Caco-2 (cell line): ENCODE results near the gene TBC1D21. TPM values are rescaled to one million over a fixed set of nuclear protein-coding genes. Genes with fewer than 3 reads are reported as not detected.
A peak's percentile ranks its signal among the peaks of the same experiment; 100 is the strongest.

ENCODE experiments used
- BruUV-seq: library from RNA; stranded (reverse); fragments of 400-500 nt; replicated peaks from 2 replicates; lab custom pipeline; 2021; lab: Mats Ljungman, UMichigan
- CTCF ChIA-PET: fragments of 300-600 bp; sonication (Branson Sonifier 250); formaldehyde crosslinking; loops from one replicate; lab custom pipeline; 2022; ENCODE audit warnings: antibody characterized with exemption; lab: Charles Lee
- POLR2A ChIA-PET: fragments of 300-600 bp; sonication (Branson Sonifier 250); formaldehyde crosslinking; loops from one replicate; lab custom pipeline; 2022; ENCODE audit warnings: antibody characterized with exemption; lab: Charles Lee
- DNase-seq, 2 experiments: peaks; one replicate each; pipeline versions ENCODE4 v3.0.0 to v3.0.0-alpha.2; 2020 to 2022
- H3K27me3 ChIP-seq: replicated peaks from 2 replicates; pipeline ENCODE4 v1.6.0; 2011; ENCODE audit warnings: low read length; ENCODE audit not compliant: control insufficient read depth, insufficient read depth
- H3K36me3 ChIP-seq: 2 replicates; pipeline ENCODE4 v1.5.1; 2011; ENCODE audit warnings: low read length; ENCODE audit not compliant: control insufficient read depth, insufficient read depth
- H3K4me1 ChIP-seq: fragments of 250-450 bp; sonication (Bioruptor Pico); 2 replicates; pipeline ENCODE4 v1.5.1; 2020; ENCODE audit warnings: mild to moderate bottlenecking
- H3K4me3 ChIP-seq: 2 replicates; pipeline ENCODE4 v1.5.1; 2011; ENCODE audit warnings: low read depth, mild to moderate bottlenecking, control low read depth, low read length
- H3K9me3 ChIP-seq: fragments of 250-450 bp; sonication (Bioruptor Pico); 2 replicates; pipeline ENCODE4 v1.5.1; 2020; ENCODE audit warnings: mild to moderate bottlenecking, moderate library complexity
- H3K27ac Mint-ChIP-seq: one replicate; pipeline ENCODE4 v1.8.0; 2022; ENCODE audit warnings: mixed read lengths; ENCODE audit not compliant: unreplicated experiment
- H3K27me3 Mint-ChIP-seq: one replicate; pipeline ENCODE4 v1.8.0; 2022; ENCODE audit warnings: mixed read lengths; ENCODE audit not compliant: insufficient read depth, unreplicated experiment
- H3K36me3 Mint-ChIP-seq: one replicate; pipeline ENCODE4 v1.8.0; 2022; ENCODE audit warnings: mild to moderate bottlenecking, mixed read lengths; ENCODE audit not compliant: insufficient read depth, unreplicated experiment
- H3K4me1 Mint-ChIP-seq: one replicate; pipeline ENCODE4 v1.8.0; 2022; ENCODE audit warnings: low read depth, mixed read lengths; ENCODE audit not compliant: unreplicated experiment
- H3K4me3 Mint-ChIP-seq: one replicate; pipeline ENCODE4 v1.8.0; 2022; ENCODE audit warnings: mild to moderate bottlenecking, moderate library complexity, mixed read lengths; ENCODE audit not compliant: unreplicated experiment
- H3K9me3 Mint-ChIP-seq: one replicate; pipeline ENCODE4 v1.8.0; 2022; ENCODE audit warnings: mixed read lengths; ENCODE audit not compliant: unreplicated experiment
- CTCF ChIP-seq, 2 experiments: fragments of 200-600 bp in 1 of 2; IDR thresholded peaks; 1 replicate in 1 of 2; 2 replicates in 1 of 2; pipeline versions ENCODE4 v1.5.1 to v1.8.0; 2011 to 2022; ENCODE audit warnings: antibody characterized with exemption in 1 of 2, control low read depth in 1 of 2, inconsistent platforms in 1 of 2, low read depth in 1 of 2, low read length in 1 of 2, mild to moderate bottlenecking in 1 of 2, moderate library complexity in 1 of 2; ENCODE audit not compliant: insufficient read depth in 1 of 2, severe bottlenecking in 1 of 2, unreplicated experiment in 1 of 2
- intact Hi-C: fragments of 100-400 bp; cut with micrococcal nuclease; formaldehyde crosslinking; loops from one replicate; pipeline ENCODE4 v1.10.0; 2022; ENCODE audit not compliant: unreplicated experiment
- total RNA-seq: library from RNA; stranded (reverse); gene quantifications from 2 replicates; pipeline ENCODE4 v1.2.3, GENCODE V29; 2022

Gene TBC1D21
- total RNA-seq, 1 experiment from 2014 or later: not detected

- Histone ChIP-seq H3K4me3 (no peak overlapping the region), H3K27me3 (no peaks in the 10 kb centered on the region; the same call in 1 of the 2 replicates), H3K4me1 (no peaks in the 10 kb centered on the region), H3K9me3 (no peaks in the 10 kb centered on the region), H3K36me3 (no peaks in the 10 kb centered on the region)
- peak; percentile 63 to 74 for DNase-seq
- no peaks in the 10 kb centered on the region for H3K9me3 Mint-ChIP-seq
- H3K27me3 Mint-ChIP-seq: peaks cover 13% of the 10 kb centered on the region
- intact Hi-C loops: no loop called here
- TF ChIP-seq CTCF (IDR thresholded peaks at IDR 0.05; ENCODE audit: insufficient read depth in 1 of 2, low read depth in 1 of 2, low read length in 1 of 2, severe bottlenecking in 1 of 2, unreplicated experiment in 1 of 2): no peak
- no peaks in the 10 kb centered on the region for H3K4me1 Mint-ChIP-seq
- POLR2A ChIA-PET: no interaction called here
- H3K4me3 Mint-ChIP-seq: no peak overlapping the region
- no TSS peak for BruUV-seq
- no peak overlapping the region for H3K27ac Mint-ChIP-seq
- H3K36me3 Mint-ChIP-seq: no peaks in the 10 kb centered on the region
- CTCF ChIA-PET: no interaction called here
Observed at GRCh38 chr15:73851689-73852088, 21.7 kb upstream of the TBC1D21 start.

GRCh38 chr15:73852507-73852906, 20.9 kb upstream of the TBC1D21 start:
- ChIA-PET CTCF (no interaction called here), POLR2A (no interaction called here)
- H3K27ac Mint-ChIP-seq: no peak overlapping the region
- Histone ChIP-seq H3K9me3 (no peaks in the 10 kb centered on the region), H3K36me3 (no peaks in the 10 kb centered on the region), H3K4me3 (no peak overlapping the region), H3K27me3 (no peaks in the 10 kb centered on the region; the same call in 1 of the 2 replicates), H3K4me1 (no peaks in the 10 kb centered on the region)
- peaks cover 15% of the 10 kb centered on the region for H3K27me3 Mint-ChIP-seq
- H3K9me3 Mint-ChIP-seq: no peaks in the 10 kb centered on the region
- no peak overlapping the region for H3K4me3 Mint-ChIP-seq
- TF ChIP-seq CTCF (IDR thresholded peaks at IDR 0.05; ENCODE audit: insufficient read depth in 1 of 2, low read depth in 1 of 2, low read length in 1 of 2, severe bottlenecking in 1 of 2, unreplicated experiment in 1 of 2): no peak
- no peaks in the 10 kb centered on the region for H3K4me1 Mint-ChIP-seq
- intact Hi-C loops: no loop called here
- no peak for DNase-seq
- no TSS peak for BruUV-seq
- H3K36me3 Mint-ChIP-seq: no peaks in the 10 kb centered on the region

DNA sequence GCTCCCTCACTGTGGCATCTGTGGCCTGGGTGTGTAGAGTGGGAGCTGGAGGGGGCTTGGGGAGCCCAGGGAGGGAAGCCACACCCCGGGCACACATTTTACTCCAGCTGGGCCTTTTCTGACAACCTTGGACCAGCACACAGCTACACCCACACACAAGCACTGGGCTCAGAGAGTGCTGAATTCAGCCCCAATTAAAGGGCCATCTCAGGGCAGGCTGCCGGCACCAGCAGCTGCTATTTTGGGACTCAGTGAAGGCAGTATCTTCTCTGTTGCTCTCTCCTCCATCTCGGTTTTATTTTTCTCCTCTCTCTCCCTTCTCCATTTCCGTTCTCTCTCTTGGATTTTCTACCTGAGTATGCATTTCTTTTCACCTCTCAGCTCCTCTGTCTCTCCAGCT, 19.1 kb upstream of the TBC1D21 start:
- Mint-ChIP-seq H3K9me3 (no peaks in the 10 kb centered on the region), H3K36me3 (no peaks in the 10 kb centered on the region), H3K4me3 (no peak overlapping the region), H3K27me3 (peaks cover 19% of the 10 kb centered on the region), H3K4me1 (no peaks in the 10 kb centered on the region), H3K27ac (no peak overlapping the region)
- no TSS peak for BruUV-seq
- peak in 1 of 2 experiments; percentile 9 for DNase-seq
- H3K4me3 ChIP-seq: no peak overlapping the region
- intact Hi-C loops: no loop called here
- no peaks in the 10 kb centered on the region for H3K4me1 ChIP-seq
- POLR2A ChIA-PET: no interaction called here
- H3K27me3 ChIP-seq: no peaks in the 10 kb centered on the region; the same call in 1 of the 2 replicates
- CTCF ChIA-PET: no interaction called here
- no peaks in the 10 kb centered on the region for H3K9me3 ChIP-seq
- no peak for TF ChIP-seq CTCF (IDR thresholded peaks at IDR 0.05; ENCODE audit: insufficient read depth in 1 of 2, low read depth in 1 of 2, low read length in 1 of 2, severe bottlenecking in 1 of 2, unreplicated experiment in 1 of 2)
- no peaks in the 10 kb centered on the region for H3K36me3 ChIP-seq
